ENCODE results near the gene MAMDC4.
"Not testable (repeated sequence)": the region's sequence is repeated elsewhere in the genome, so short reads cannot be mapped to it uniquely, and the experiment has no call there.

Gene MAMDC4

DNA sequence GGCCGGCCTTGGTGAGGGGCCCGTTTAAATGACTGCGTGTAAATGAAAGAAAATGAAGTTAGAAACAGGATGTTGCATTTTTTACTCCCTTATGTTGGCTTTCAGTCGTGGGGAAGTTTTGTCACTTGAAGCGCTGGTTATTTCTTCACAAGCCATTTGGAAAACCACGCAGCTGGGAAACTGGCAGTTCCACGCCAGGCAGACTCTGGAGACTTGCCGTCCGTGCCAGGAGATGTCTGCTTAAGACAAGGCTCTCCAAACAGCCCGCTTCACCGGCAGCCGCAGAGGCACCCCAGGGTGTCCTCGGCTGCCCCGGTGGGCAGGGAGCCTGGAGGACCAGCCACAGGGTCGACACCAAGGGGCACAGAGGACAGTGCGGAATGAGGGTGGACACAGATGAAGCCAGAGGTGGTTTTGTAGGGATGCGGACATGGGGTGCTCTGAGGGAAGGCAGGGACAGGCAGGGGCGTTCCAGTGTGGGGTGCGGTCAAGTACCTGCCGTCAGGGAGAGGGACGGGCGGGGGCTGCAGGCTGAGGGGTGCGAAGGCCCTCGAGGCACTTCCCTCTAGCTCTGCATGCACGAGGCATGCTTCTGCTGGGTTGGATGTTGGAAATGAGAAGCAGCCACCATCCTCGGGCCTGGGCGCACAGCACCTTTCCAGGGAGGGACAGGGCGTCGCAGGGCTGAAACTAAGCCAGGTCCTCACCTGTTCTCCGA, 21.0 kb upstream of the MAMDC4 start:
- TF ChIP-seq, protein P1, sequence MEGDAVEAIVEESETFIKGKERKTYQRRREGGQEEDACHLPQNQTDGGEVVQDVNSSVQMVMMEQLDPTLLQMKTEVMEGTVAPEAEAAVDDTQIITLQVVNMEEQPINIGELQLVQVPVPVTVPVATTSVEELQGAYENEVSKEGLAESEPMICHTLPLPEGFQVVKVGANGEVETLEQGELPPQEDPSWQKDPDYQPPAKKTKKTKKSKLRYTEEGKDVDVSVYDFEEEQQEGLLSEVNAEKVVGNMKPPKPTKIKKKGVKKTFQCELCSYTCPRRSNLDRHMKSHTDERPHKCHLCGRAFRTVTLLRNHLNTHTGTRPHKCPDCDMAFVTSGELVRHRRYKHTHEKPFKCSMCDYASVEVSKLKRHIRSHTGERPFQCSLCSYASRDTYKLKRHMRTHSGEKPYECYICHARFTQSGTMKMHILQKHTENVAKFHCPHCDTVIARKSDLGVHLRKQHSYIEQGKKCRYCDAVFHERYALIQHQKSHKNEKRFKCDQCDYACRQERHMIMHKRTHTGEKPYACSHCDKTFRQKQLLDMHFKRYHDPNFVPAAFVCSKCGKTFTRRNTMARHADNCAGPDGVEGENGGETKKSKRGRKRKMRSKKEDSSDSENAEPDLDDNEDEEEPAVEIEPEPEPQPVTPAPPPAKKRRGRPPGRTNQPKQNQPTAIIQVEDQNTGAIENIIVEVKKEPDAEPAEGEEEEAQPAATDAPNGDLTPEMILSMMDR (IDR thresholded peaks at IDR 0.05; ENCODE audit: low read depth, low read length, missing control alignments), result no peak
- no peak for DNase-seq (ENCODE audit: extremely low read depth, low read depth)
- no peak overlapping the region for H3K4me3 ChIP-seq (replicated peaks; ENCODE audit: low read depth, low read length)

DNA sequence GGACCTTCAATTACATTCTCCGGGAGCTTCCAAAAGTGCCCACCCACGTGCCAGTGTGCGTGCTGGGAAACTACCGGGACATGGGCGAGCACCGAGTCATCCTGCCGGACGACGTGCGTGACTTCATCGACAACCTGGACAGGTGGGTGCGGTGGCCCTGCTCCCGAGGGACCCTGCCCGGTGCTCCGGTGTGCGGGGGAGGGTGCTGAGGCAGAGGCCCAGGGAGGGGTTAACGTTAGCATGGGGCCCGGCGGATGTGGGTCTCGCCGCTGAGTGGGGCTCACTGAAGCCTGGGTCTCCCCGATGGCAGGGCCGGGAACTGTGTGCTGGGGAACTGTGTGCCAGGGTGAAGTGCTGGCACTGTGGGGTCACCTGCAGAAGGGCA, 20.4 kb upstream of the MAMDC4 start:
- no peak for DNase-seq (ENCODE audit: extremely low read depth, low read depth)
- TF ChIP-seq, protein P1 (IDR thresholded peaks at IDR 0.05; ENCODE audit: low read depth, low read length, missing control alignments), result no peak
- H3K4me3 ChIP-seq (replicated peaks; ENCODE audit: low read depth, low read length), result no peak overlapping the region

DNA sequence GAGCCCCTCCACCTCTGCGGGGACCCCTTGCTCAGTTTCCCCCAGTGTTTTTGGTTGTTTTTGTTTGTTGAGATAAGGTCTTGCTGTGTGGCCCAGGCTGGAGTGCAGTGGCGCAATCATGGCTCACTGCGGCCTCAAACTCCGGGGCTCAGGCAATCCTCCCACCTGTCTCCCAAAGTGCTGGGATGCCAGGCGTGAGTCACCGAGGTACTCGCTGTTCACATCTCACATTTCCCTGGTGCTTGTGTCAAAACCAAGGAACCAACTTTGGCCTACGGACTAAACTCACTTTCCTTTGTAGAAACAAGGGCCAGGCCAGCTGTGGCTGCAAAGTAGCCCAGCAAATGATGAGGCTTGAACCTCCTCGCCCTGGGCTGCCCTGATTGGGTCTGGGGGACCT, 19.6 kb upstream of the MAMDC4 start:
- H3K4me3 ChIP-seq (replicated peaks; ENCODE audit: low read depth, low read length), result no peak overlapping the region
- no peak for DNase-seq (ENCODE audit: extremely low read depth, low read depth)
- TF ChIP-seq, protein P1 (IDR thresholded peaks at IDR 0.05; ENCODE audit: low read depth, low read length, missing control alignments), result no peak

DNA sequence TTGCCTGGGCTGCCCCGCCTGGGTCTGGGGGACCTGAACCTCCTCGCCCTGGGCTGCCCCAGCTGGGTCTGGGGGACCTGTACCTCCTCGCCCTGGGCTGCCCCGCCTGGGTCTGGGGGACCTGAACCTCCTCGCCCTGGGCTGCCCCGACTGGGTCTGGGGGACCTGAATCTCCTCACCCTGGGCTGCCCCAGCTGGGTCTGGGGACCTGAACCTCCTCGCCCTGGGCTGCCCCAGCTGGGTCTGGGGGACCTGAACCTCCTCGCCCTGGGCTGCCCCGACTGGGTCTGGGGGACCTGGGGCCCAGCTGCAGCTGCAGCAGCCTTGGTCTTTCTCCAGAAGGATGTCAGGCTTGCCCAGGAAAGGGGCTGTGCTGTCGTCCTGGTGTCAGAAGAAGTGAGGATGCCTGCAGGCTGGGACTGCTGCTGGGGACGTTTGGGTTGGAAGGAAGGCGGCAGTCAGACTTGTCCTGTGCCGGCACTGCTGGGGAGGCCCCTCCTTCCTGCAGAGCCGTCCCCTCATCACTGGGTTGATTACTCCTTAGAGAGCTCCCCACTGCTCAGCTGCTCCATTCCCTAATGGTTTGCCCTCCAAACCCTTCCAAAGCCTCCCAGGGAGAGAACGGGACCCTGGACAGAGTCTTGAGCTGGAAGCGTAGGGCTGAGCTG, 18.6 kb upstream of the MAMDC4 start:
- not testable (repeated sequence) for H3K4me3 ChIP-seq (replicated peaks; ENCODE audit: low read depth, low read length); DNase-seq (ENCODE audit: extremely low read depth, low read depth)

DNA sequence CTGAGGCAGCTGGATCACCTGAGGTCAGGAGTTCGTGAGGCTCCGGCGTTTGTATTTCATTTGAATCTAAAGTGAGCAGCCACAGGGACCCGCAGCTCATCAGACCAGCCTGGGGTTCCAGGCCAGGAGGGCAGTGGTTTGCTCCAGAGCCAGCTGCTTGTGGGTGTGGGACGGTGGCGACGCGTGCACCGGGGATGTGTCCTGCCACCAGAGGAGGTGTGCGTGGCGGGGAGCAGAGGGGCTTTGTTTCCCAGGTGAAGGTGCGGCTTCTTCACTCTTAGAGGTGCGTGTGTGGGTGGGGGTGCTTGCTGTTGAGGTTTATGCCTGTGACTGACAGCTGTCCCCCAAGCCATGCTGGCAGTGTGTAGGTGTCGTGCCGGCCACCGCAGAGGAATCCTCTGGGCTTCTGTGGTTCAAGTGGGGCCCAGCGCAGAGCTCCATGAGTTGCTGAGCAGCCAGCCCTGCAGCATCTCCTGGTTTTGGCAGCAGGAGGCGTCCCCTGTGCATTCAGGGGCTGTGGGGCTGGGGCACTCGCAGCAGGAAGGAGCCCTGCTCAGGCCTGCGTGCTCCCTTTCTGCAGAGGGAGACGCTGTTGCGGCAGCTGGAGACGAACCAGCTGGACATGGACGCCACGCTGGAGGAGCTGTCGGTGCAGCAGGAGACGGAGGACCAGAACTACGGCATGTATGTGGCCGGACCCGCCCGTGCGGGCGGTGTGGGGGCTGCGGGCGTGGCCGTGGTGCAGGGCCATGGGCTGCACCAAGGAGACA, 16.8 kb upstream of the MAMDC4 start:
- H3K4me3 ChIP-seq (replicated peaks; ENCODE audit: low read depth, low read length), result no peak overlapping the region
- DNase-seq (ENCODE audit: extremely low read depth, low read depth), result no peak
- TF ChIP-seq, protein P1 (IDR thresholded peaks at IDR 0.05; ENCODE audit: low read depth, low read length, missing control alignments), result no peak

DNA sequence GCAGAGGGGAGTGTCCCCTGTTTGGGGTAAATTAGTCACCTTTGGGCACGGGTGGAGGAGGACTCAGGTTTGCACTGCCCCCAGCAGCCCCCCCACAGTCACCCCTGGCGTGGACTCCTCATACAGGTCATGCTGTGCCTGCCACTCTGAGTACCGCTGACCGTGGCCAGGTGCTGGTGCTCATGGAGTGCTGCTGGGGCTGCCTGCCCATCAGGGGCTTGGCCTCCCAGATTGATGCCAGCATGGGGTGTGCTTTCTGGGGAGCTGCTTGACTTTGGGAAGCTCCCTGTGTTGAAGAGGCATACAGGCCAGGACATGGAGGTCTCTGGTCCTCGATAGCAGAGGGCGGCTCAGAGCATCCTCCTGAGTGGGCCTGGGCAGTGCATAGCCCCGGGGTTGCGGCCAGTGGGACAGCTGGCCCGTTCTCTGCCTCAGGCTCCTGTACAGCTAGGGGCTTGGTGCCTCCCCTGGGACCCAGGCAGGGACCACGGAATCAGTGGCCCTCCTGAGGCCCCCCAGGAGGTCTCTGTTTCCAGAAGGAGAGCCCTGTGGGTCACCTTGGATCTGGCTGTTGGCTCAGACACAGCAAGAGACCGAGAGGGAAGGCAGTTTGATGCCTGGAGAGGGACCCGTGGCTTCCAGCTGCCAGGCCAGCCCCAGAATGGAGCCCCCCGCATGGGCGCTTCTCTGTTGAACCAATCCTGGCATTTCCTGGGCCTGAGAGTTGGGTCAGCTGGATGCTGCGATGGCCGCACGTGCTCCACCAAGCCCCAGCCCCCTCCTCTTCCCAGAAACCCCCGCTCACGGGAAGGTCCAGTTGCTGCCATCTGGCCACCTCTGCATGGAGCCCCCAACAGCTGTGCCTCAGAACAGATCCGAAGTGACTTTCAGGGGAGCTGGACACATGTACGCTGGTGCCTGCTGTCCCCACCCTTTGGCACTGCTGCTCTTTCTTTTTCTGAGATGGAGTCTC, 15.9 kb upstream of the MAMDC4 start:
- H3K4me3 ChIP-seq (replicated peaks; ENCODE audit: low read depth, low read length), result no peak overlapping the region
- TF ChIP-seq, protein P1 (IDR thresholded peaks at IDR 0.05; ENCODE audit: low read depth, low read length, missing control alignments), result no peak
- DNase-seq (ENCODE audit: extremely low read depth, low read depth), result no peak

Measured in HFF-Myc (cell line).